Muscle of leg (tissue), 11 donors: ENCODE data around the gene GGCX. TPM values are rescaled to one million over a fixed set of nuclear protein-coding genes. Genes with fewer than 3 reads are reported as not detected.

Experiments
- DNase-seq: peaks from one replicate; pipeline ENCODE4 v3.0.0; 2013
- H3K27ac ChIP-seq: one replicate; pipeline ENCODE4 v1.5.1; 2013; ENCODE audit warnings: mild to moderate bottlenecking, low read length, control low read depth
- H3K27me3 ChIP-seq: one replicate; pipeline ENCODE4 v1.6.1; 2013; ENCODE audit warnings: low read length; ENCODE audit not compliant: control insufficient read depth, insufficient read depth
- H3K36me3 ChIP-seq: one replicate; pipeline ENCODE4 v1.6.1; 2013; ENCODE audit warnings: low read length; ENCODE audit not compliant: control insufficient read depth, insufficient read depth
- H3K4me1 ChIP-seq: one replicate; pipeline ENCODE4 v1.6.1; 2013; ENCODE audit warnings: low read length; ENCODE audit not compliant: control insufficient read depth, insufficient read depth
- H3K4me3 ChIP-seq: one replicate; pipeline ENCODE4 v1.5.1; 2013; ENCODE audit warnings: low read length, control low read depth
- H3K9me3 ChIP-seq: replicated peaks from 2 replicates; pipeline ENCODE4 v1.6.1; 2013; ENCODE audit warnings: low read depth, low read length; ENCODE audit not compliant: control insufficient read depth
- WGBS: methylation state at CpG from one replicate; pipeline ENCODE4 v1.1.5; 2013; ENCODE audit warnings: missing lambda C conversion rate; ENCODE audit not compliant: insufficient coverage; 5-methylcytosine and 5-hydroxymethylcytosine counted together
- polyA plus RNA-seq, 8 donors: library from polyadenylated mRNA; unstranded; fragments of 120-200 nt; gene quantifications; one replicate each; pipeline versions ENCODE4 v1.2.1 to v1.2.3, GENCODE V29; 2013; ENCODE audit warnings: inconsistent platforms in 1 of 8, low replicate concordance in 1 of 8; ENCODE audit not compliant: insufficient read length in 8 of 8, insufficient read depth in 1 of 8
- total RNA-seq: library from RNA; stranded (reverse); fragments of 120-200 nt; gene quantifications from one replicate; pipeline ENCODE4 v1.2.4, GENCODE V29; 2013

The GGCX gene
- total and polyA plus RNA-seq, 9 donors = 16.5 to 26.2 (median 21.4) TPM

- no peaks in the 10 kb centered on the region for H3K27me3 ChIP-seq
- H3K9me3 ChIP-seq = no peaks in the 10 kb centered on the region
- H3K36me3 ChIP-seq = peaks cover 41% of the 10 kb centered on the region
- WGBS = 1% methylated on average over 32 of the region's 36 CpGs
- peak overlapping the region; percentile 17 for H3K27ac ChIP-seq
- peaks cover 30% of the 10 kb centered on the region for H3K4me1 ChIP-seq
- peak overlapping the region; percentile 89 for H3K4me3 ChIP-seq
- no peak for DNase-seq
Measured at GRCh38 chr2:85601771-85602475, 40.6 kb upstream of the GGCX start.

DNA sequence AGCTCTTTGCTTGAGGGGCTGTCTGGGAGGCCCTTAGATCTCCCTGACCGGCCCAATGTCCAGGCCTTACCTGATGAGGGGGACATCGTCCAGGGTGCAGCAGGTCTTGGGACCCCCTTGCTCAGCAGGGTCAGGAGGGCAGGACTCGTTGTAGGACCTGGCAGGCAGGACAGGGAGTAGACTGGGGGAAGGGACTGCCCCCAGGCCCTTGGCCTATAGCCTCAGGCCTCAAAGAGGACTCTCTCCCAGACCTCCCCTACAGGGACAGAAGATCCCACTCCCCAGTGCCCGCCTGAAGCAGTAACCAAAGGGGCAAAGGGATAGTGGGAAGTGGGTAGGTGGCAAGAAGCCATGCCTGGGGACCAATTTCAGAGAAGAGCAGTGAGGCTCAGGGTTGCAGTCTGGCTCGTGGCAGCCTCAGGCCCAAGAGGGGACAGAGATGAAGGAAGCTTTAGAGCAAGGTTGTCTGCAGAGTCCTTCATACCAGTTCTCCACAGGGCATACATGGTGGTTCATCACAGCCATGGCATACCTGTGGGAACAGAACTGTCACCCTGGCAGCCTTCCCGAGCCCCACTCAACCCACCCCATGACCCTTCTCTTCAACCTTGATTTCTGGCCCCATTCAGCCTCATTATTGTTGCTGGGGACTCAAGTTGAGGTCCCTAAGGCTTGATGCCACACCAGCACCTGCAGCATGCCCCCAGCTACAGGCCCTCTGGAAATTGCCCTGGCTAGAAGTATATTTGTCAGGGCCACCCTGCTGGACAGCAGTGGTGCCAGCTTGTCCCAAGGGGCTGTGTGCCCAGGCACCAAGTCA lies 39.9 kb upstream of the GGCX start:
- H3K4me3 ChIP-seq = peak overlapping the region; percentile 89
- H3K36me3 ChIP-seq = peaks cover 44% of the 10 kb centered on the region
- DNase-seq = no peak
- peaks cover 35% of the 10 kb centered on the region for H3K4me1 ChIP-seq
- H3K27me3 ChIP-seq = no peaks in the 10 kb centered on the region
- no peaks in the 10 kb centered on the region for H3K9me3 ChIP-seq
- H3K27ac ChIP-seq = no peak overlapping the region
- WGBS = 73% methylated on average over 2 of the region's 6 CpGs

- H3K36me3 ChIP-seq = peaks cover 40% of the 10 kb centered on the region
- H3K27me3 ChIP-seq = no peaks in the 10 kb centered on the region
- H3K4me1 ChIP-seq = peaks cover 27% of the 10 kb centered on the region
- no peak overlapping the region for H3K27ac ChIP-seq
- H3K9me3 ChIP-seq = no peaks in the 10 kb centered on the region
- no peak overlapping the region for H3K4me3 ChIP-seq
- no peak for DNase-seq
- WGBS = no CpG with 5 or more reads among the region's 3 CpGs
Measured at GRCh38 chr2:85600235-85600575, 38.9 kb upstream of the GGCX start.

DNA sequence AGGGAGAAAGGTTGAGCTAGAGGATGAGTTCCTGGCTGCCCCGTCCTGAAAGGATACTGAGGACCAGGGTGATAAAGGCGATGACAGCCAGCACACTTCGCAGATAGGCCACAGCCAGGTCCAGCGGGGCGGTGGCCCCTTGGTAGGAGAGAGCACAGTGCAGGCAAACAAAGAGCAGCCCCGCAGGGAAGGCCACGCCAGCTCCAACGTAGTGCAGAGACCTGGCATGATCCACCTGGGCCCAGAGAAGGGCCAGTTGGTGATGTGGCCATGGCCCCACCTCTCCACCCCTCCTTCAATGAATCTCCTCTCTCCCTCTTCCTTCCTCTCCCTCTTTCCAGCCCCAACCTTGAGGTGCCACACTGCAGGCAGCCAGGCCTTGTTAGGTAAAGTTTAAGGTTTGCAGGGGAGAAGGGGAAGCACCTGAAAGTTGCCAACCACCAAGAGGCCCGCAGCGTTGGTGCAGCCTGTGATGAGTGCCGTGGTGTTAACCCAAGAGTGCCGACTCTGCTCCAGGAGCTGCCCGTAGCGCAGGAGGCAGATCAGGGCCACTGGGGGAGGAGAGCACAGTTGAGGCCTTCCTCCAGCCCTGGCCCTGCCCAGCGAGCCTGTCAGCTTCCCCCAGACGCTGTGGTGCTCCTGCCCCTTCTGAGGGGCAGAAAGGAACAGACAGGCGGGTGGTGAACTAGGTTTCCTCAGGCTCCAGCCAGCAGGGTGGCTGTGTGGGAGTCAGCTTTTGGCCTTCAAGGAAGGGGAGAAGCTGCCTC lies 38.4 kb upstream of the GGCX start:
- no peak overlapping the region for H3K4me3 ChIP-seq
- no peaks in the 10 kb centered on the region for H3K27me3 ChIP-seq
- H3K27ac ChIP-seq = no peak overlapping the region
- H3K36me3 ChIP-seq = peaks cover 40% of the 10 kb centered on the region
- no peak for DNase-seq
- H3K4me1 ChIP-seq = peaks cover 30% of the 10 kb centered on the region
- 71% methylated on average over 16 of the region's 17 CpGs for WGBS
- no peaks in the 10 kb centered on the region for H3K9me3 ChIP-seq

GRCh38 chr2:85598594-85599340 lies 37.5 kb upstream of the GGCX start:
- H3K36me3 ChIP-seq = peaks cover 40% of the 10 kb centered on the region
- no peaks in the 10 kb centered on the region for H3K27me3 ChIP-seq
- WGBS = 82% methylated on average over 3 of the region's 14 CpGs
- no peak for DNase-seq
- H3K4me1 ChIP-seq = peaks cover 31% of the 10 kb centered on the region
- H3K9me3 ChIP-seq = no peaks in the 10 kb centered on the region
- H3K4me3 ChIP-seq = no peak overlapping the region
- no peak overlapping the region for H3K27ac ChIP-seq

DNA sequence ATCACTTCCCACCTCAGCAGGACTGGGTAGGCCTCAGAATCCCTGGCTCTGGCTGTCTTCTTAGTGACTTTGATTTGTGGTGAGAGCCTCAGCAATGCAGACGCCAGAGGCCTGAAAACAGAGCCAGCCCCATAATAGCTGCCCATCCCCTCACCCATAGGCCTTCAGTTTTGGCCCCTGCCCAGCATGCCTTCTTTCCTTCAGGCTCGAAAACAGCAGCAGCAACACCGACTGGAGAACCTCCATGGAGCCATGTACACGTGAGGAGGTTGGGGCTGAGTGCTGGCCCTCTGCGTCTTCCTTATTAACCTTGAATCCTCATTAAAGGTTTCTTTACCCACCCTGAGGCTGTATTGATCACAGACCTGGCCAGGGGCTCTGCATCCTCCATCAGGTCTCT lies 35.9 kb upstream of the GGCX start:
- Histone ChIP-seq H3K27me3 (no peaks in the 10 kb centered on the region), H3K4me3 (no peak overlapping the region), H3K27ac (no peak overlapping the region), H3K36me3 (peaks cover 44% of the 10 kb centered on the region), H3K9me3 (no peaks in the 10 kb centered on the region), H3K4me1 (peaks cover 29% of the 10 kb centered on the region)
- WGBS = 69% methylated on average over 2 of the region's 5 CpGs
- no peak for DNase-seq

DNA sequence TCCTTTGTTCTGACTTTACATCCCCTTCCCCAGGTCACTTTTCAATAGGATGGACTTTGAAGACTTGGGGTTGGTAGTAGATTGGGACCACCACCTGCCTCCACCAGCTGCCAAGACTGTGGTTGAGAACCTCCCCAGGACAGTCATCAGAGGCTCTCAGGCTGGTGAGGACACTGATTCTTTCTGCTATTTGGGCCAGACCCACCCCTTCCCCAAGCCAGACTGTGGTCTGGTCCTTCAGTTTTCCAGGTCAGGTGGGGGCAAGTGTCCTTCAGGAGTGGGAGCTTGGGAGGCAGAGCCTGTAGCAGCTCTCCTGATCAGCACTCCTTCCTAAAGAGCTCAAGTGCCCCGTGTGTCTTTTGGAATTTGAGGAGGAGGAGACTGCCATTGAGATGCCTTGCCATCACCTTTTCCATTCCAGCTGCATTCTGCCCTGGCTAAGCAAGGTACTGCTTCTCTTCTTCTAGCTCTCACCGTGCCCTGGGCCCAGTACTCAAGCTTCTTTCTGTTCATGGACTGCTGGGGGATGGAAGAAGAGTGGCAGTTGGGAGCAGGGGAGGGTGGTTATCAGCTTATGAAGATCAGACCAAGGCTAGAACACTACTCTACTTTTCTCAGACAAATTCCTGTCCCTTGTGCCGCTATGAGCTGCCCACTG lies 35.3 kb upstream of the GGCX start:
- peaks cover 30% of the 10 kb centered on the region for H3K4me1 ChIP-seq
- H3K27me3 ChIP-seq = no peaks in the 10 kb centered on the region
- peaks cover 44% of the 10 kb centered on the region for H3K36me3 ChIP-seq
- no peak for DNase-seq
- no peak overlapping the region for H3K27ac ChIP-seq
- H3K9me3 ChIP-seq = no peaks in the 10 kb centered on the region
- peak overlapping the region; percentile 95 for H3K4me3 ChIP-seq
- no CpG with 5 or more reads among the region's 3 CpGs for WGBS

DNA sequence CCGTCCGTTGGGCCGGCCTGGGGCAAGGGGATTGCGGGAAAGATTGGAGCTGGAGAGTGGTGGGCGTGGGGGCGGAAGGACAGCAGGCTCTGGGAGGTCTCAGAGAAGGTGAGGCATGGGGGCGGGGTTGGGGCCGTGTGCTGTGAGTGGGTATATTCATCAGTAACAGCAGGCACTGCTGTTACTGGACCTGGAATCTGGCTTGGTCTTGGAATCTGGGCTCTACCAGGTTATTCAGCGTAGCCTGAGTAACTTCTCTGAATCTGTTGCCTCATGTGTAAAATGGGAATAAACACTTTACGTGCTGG lies 34.7 kb upstream of the GGCX start:
- Histone ChIP-seq H3K9me3 (no peaks in the 10 kb centered on the region), H3K27ac (peak overlapping the region; percentile 90), H3K36me3 (peaks cover 43% of the 10 kb centered on the region), H3K4me3 (peak overlapping the region; percentile 95), H3K27me3 (no peaks in the 10 kb centered on the region), H3K4me1 (peaks cover 29% of the 10 kb centered on the region)
- DNase-seq = no peak
- WGBS = 0% methylated on average over 8 of the region's 10 CpGs

- WGBS = under 1% methylated on average over 47 of the region's 47 CpGs
- Histone ChIP-seq H3K4me1 (peaks cover 31% of the 10 kb centered on the region), H3K27me3 (no peaks in the 10 kb centered on the region), H3K9me3 (no peaks in the 10 kb centered on the region), H3K36me3 (peaks cover 38% of the 10 kb centered on the region), H3K27ac (peak within 1 kb of the TSS; percentile 91), H3K4me3 (peak within 1 kb of the TSS; percentile 95)
- peak; percentile 100 for DNase-seq
Measured at GRCh38 chr2:85595301-85596025, 34.2 kb upstream of the GGCX start, which contains the start of gene RNF181. Gene RNF181, plus strand, starts transcription at chr2:85595745. Its CDS starts 19 bp downstream, at chr2:85595764.
